ENCODE measurements around the gene ZSWIM3. TPM values are rescaled to one million over a fixed set of nuclear protein-coding genes. Genes with fewer than 3 reads are reported as not detected.

ZSWIM3 gene
- total RNA-seq, 1 donor from 2014 or later: 3.7 TPM

GRCh38 chr20:45842169-45842812, 15.1 kb upstream of the ZSWIM3 start:
- TF ChIP-seq CTCF (IDR thresholded peaks at IDR 0.05; ENCODE audit: insufficient read depth, low read length, severe bottlenecking): no peak
- H3K4me3 ChIP-seq (ENCODE audit: low read depth, low read length): no peak overlapping the region
- DNase-seq (ENCODE audit: low read depth): no peak
- no peaks in the 10 kb centered on the region for H3K27me3 ChIP-seq (ENCODE audit: control insufficient read depth, insufficient read depth, low read length)
- H3K36me3 ChIP-seq (ENCODE audit: control insufficient read depth, insufficient read depth, low read length): peaks cover 17% of the 10 kb centered on the region
- no peak for FAIRE-seq

GRCh38 chr20:45843506-45843905, 13.9 kb upstream of the ZSWIM3 start:
- no peak for DNase-seq (ENCODE audit: low read depth)
- no peak for TF ChIP-seq CTCF (IDR thresholded peaks at IDR 0.05; ENCODE audit: insufficient read depth, low read length, severe bottlenecking)
- no peaks in the 10 kb centered on the region for H3K27me3 ChIP-seq (ENCODE audit: control insufficient read depth, insufficient read depth, low read length)
- FAIRE-seq: no peak
- H3K4me3 ChIP-seq (ENCODE audit: low read depth, low read length): no peak overlapping the region
- peaks cover 21% of the 10 kb centered on the region for H3K36me3 ChIP-seq (ENCODE audit: control insufficient read depth, insufficient read depth, low read length)

- no peak for DNase-seq (ENCODE audit: low read depth)
Measured at GRCh38 chr20:45845452-45845851, 12.0 kb upstream of the ZSWIM3 start.

GRCh38 chr20:45848421-45848820, 9.0 kb upstream of the ZSWIM3 start:
- no peak for FAIRE-seq
- H3K27me3 ChIP-seq (ENCODE audit: control insufficient read depth, insufficient read depth, low read length): no peaks in the 10 kb centered on the region
- no peak overlapping the region for H3K4me3 ChIP-seq (ENCODE audit: low read depth, low read length)
- TF ChIP-seq CTCF (IDR thresholded peaks at IDR 0.05; ENCODE audit: insufficient read depth, low read length, severe bottlenecking): no peak
- no peak for DNase-seq (ENCODE audit: low read depth)
- peaks cover 18% of the 10 kb centered on the region for H3K36me3 ChIP-seq (ENCODE audit: control insufficient read depth, insufficient read depth, low read length)

More at GRCh38 chr20:45845452-45845851, 12.0 kb upstream of the ZSWIM3 start:
- Histone ChIP-seq H3K36me3 (ENCODE audit: control insufficient read depth, insufficient read depth, low read length) (peaks cover 21% of the 10 kb centered on the region), H3K4me3 (ENCODE audit: low read depth, low read length) (no peak overlapping the region), H3K27me3 (ENCODE audit: control insufficient read depth, insufficient read depth, low read length) (no peaks in the 10 kb centered on the region)
- no peak for FAIRE-seq
- TF ChIP-seq CTCF (IDR thresholded peaks at IDR 0.05; ENCODE audit: insufficient read depth, low read length, severe bottlenecking): no peak

- peaks cover 14% of the 10 kb centered on the region for H3K36me3 ChIP-seq (ENCODE audit: control insufficient read depth, insufficient read depth, low read length)
- FAIRE-seq (no peak), DNase-seq (ENCODE audit: low read depth) (no peak)
- TF ChIP-seq CTCF (IDR thresholded peaks at IDR 0.05; ENCODE audit: insufficient read depth, low read length, severe bottlenecking): no peak
- H3K4me3 ChIP-seq (ENCODE audit: low read depth, low read length): no peak overlapping the region
- H3K27me3 ChIP-seq (ENCODE audit: control insufficient read depth, insufficient read depth, low read length): no peaks in the 10 kb centered on the region
Measured at GRCh38 chr20:45848969-45849582, 8.3 kb upstream of the ZSWIM3 start.
